ENCODE results near the gene NLE1.

Gene NLE1

GRCh38 chr17:35084987-35085386 is 57.1 kb downstream of the NLE1 start:
- DNase-seq, result no peak

GRCh38 chr17:35083071-35083470 is 59.0 kb downstream of the NLE1 start:
- DNase-seq, result no peak

- no peak for DNase-seq
These were observed 59.9 kb downstream of the NLE1 start for GRCh38 chr17:35082073-35082657.

- no peak for DNase-seq
These were observed 60.5 kb downstream of the NLE1 start for GRCh38 chr17:35081638-35082037.

DNA sequence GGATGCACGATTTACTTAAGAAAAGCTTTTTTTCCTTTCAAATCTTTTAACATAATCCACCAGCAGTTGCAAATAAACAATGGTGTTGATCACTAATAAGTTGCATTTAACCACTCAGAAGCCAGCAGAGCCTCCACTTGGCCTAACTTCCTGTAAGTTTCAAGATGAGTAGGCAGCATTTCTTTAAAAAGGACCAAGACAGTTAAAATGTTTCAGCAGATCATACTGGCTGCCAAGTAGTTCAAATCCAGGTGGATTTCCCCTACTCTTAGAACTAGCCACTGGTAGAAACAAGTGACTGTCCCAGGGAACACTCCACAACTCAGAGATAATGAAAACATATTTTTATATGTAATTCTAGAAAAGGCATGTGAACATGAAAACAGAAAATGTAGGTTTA is 61.6 kb downstream of the NLE1 start:
- DNase-seq, result no peak

- no peak for DNase-seq
These were observed 62.3 kb downstream of the NLE1 start for GRCh38 chr17:35079547-35080423.

All from activated CD8-positive, alpha-beta memory T cell treated with anti-CD3 and anti-CD28 coated beads, Interleukin-2, amount 50 U/mL, for 4 hours (primary cell).